GM23338 (cell line): ENCODE measurements around the gene KATNIP. TPM values are rescaled to one million over a fixed set of nuclear protein-coding genes. Genes with fewer than 3 reads are reported as not detected.

ENCODE experiments used
- ATAC-seq: fragments of 200-7000 bp; cut with Tn5 transposase; 3 replicates; pipeline ENCODE4 v1.9.1; 2020
- DNase-seq: peaks from one replicate; pipeline ENCODE4 v3.0.0-alpha.2; 2015; ENCODE audit warnings: low spot score
- H2AFZ ChIP-seq: fragments of 200-600 bp; sonication (generic); 2 replicates; pipeline ENCODE4 v1.8.0; 2016; ENCODE audit warnings: antibody characterized with exemption, mild to moderate bottlenecking, moderate library complexity
- H3F3A ChIP-seq: fragments of 200-600 bp; sonication (generic); replicated peaks from 2 replicates; pipeline ENCODE4 v1.8.0; 2017; ENCODE audit warnings: antibody characterized with exemption, mixed run types, low read depth
- H3K27ac ChIP-seq: fragments of 200-600 bp; sonication (generic); 2 replicates; pipeline ENCODE4 v1.6.1; 2016; ENCODE audit warnings: low read depth
- H3K27me3 ChIP-seq: fragments of 200-600 bp; sonication (generic); 2 replicates; pipeline ENCODE4 v1.8.0; 2016; ENCODE audit warnings: mild to moderate bottlenecking, mixed run types, moderate library complexity; ENCODE audit not compliant: insufficient read depth
- H3K36me3 ChIP-seq: fragments of 200-600 bp; sonication (generic); 2 replicates; pipeline ENCODE4 v1.8.0; 2016; ENCODE audit warnings: mild to moderate bottlenecking; ENCODE audit not compliant: insufficient read depth
- H3K4me1 ChIP-seq: fragments of 200-600 bp; sonication (generic); 2 replicates; pipeline ENCODE4 v1.8.0; 2016; ENCODE audit warnings: mild to moderate bottlenecking, moderate library complexity; ENCODE audit not compliant: insufficient read depth
- H3K4me2 ChIP-seq: fragments of 200-600 bp; sonication (generic); 2 replicates; pipeline ENCODE4 v1.7.1; 2017; ENCODE audit warnings: mixed run types
- H3K4me3 ChIP-seq: fragments of 200-600 bp; sonication (generic); 2 replicates; pipeline ENCODE4 v1.6.1; 2016; ENCODE audit warnings: mixed run types
- H3K79me2 ChIP-seq: fragments of 200-600 bp; sonication (generic); replicated peaks from 2 replicates; pipeline ENCODE4 v1.8.0; 2017; ENCODE audit warnings: mild to moderate bottlenecking; ENCODE audit not compliant: insufficient read depth
- H3K9me2 ChIP-seq: fragments of 200-600 bp; sonication (generic); 2 replicates; pipeline ENCODE4 v1.8.0; 2017; ENCODE audit not compliant: insufficient read depth
- H4K20me1 ChIP-seq: fragments of 200-600 bp; sonication (generic); replicated peaks from 2 replicates; pipeline ENCODE4 v1.8.0; 2017; ENCODE audit warnings: mild to moderate bottlenecking; ENCODE audit not compliant: insufficient read depth
- H3K27ac Mint-ChIP-seq: 2 replicates; pipeline ENCODE4 v1.8.0; 2020; ENCODE audit warnings: inconsistent platforms, mild to moderate bottlenecking, moderate library complexity, mixed read lengths
- H3K27me3 Mint-ChIP-seq: 3 replicates; pipeline ENCODE4 v1.8.0; 2022; ENCODE audit warnings: low read depth, mild to moderate bottlenecking, moderate library complexity, mixed read lengths, inconsistent platforms; ENCODE audit not compliant: insufficient read depth, poor library complexity
- H3K36me3 Mint-ChIP-seq: 3 replicates; pipeline ENCODE4 v1.8.0; 2021; ENCODE audit warnings: low read depth, mild to moderate bottlenecking, inconsistent platforms, moderate library complexity, mixed read lengths
- H3K4me1 Mint-ChIP-seq: 3 replicates; pipeline ENCODE4 v1.8.0; 2020; ENCODE audit warnings: mild to moderate bottlenecking, inconsistent platforms, mixed read lengths
- H3K4me3 Mint-ChIP-seq: 3 replicates; pipeline ENCODE4 v1.8.0; 2021; ENCODE audit warnings: moderate library complexity, mild to moderate bottlenecking, inconsistent platforms, mixed read lengths
- H3K9me3 Mint-ChIP-seq: 3 replicates; pipeline ENCODE4 v1.8.0; 2020; ENCODE audit warnings: moderate library complexity, mild to moderate bottlenecking, inconsistent platforms, mixed read lengths
- CREB1 ChIP-seq: fragments of 250-450 bp; sonication (Bioruptor Pico); IDR thresholded peaks from 2 replicates; pipeline ENCODE4 v1.5.0; 2020; ENCODE audit warnings: low read depth, mild to moderate bottlenecking, moderate library complexity
- CTCF ChIP-seq, 2 experiments: fragments of 200-600 bp in 1 of 2; sonication (generic) in 1 of 2; conservative IDR thresholded peaks; 2 replicates each; pipeline versions ENCODE4 v1.5.1 to v1.6.1; 2016 to 2017; ENCODE audit warnings: antibody characterized with exemption in 2 of 2, low read depth in 2 of 2, mild to moderate bottlenecking in 2 of 2, moderate library complexity in 1 of 2
- EZH2phosphoT487 ChIP-seq: fragments of 200-600 bp; sonication (generic); IDR thresholded peaks from one replicate; pipeline ENCODE4 v1.8.1; 2018; ENCODE audit warnings: antibody characterized with exemption; ENCODE audit not compliant: unreplicated experiment
- JUNB ChIP-seq: IDR thresholded peaks from one replicate; pipeline ENCODE4 v1.6.1; 2016; ENCODE audit warnings: antibody characterized with exemption; ENCODE audit not compliant: unreplicated experiment
- NANOG ChIP-seq: IDR thresholded peaks from 2 replicates; pipeline ENCODE4 v1.6.1; 2016; ENCODE audit warnings: antibody characterized with exemption, borderline replicate concordance
- REST ChIP-seq: IDR thresholded peaks from one replicate; pipeline ENCODE4 v1.6.1; 2018; ENCODE audit warnings: antibody characterized with exemption; ENCODE audit not compliant: unreplicated experiment
- STAT1 ChIP-seq: IDR thresholded peaks from one replicate; pipeline ENCODE4 v1.6.1; 2016; ENCODE audit warnings: antibody characterized with exemption; ENCODE audit not compliant: unreplicated experiment
- ZNF114 ChIP-seq: fragments of 250-450 bp; sonication (Bioruptor Pico); IDR thresholded peaks from 2 replicates; pipeline ENCODE4 v1.5.0; 2020; ENCODE audit warnings: mild to moderate bottlenecking, moderate library complexity
- ZNF462 ChIP-seq: fragments of 250-450 bp; sonication (Bioruptor Pico); IDR thresholded peaks from 2 replicates; pipeline ENCODE4 v1.5.0; 2020; ENCODE audit warnings: mild to moderate bottlenecking, moderate library complexity
- polyA plus RNA-seq: library from polyadenylated mRNA; unstranded; fragments of >200 nt; fragmentation: Nextera tagmentation; extraction: Ambion mirVana; gene quantifications from 2 replicates; pipeline ENCODE4 v1.2.1, GENCODE V29; 2016
- total RNA-seq: library from RNA; depleted of rRNA; stranded (reverse); fragments of >200 nt; shearing (Covaris generic); gene quantifications from 2 replicates; pipeline ENCODE4 v1.2.3, GENCODE V29; 2014

Gene KATNIP
- total and polyA plus RNA-seq, 2 experiments from 2014 or later, result 7.0 to 11.8 TPM

GRCh38 chr16:27547851-27548250 lies 2.1 kb upstream of the KATNIP start:
- H3K27ac ChIP-seq, result no peak overlapping the region
- TF ChIP-seq JUNB (no peak), CTCF (conservative IDR thresholded peaks at IDR 0.05; ENCODE audit: low read depth in 2 of 2) (no peak), EZH2phosphoT487 (no peak), ZNF462 (no peak)
- Mint-ChIP-seq H3K27me3 (peaks cover 5% of the 10 kb centered on the region), H3K4me1 (peaks cover 8% of the 10 kb centered on the region; the same call in 2 of the 3 replicates), H3K4me3 (no peak overlapping the region), H3K36me3 (peaks cover 28% of the 10 kb centered on the region), H3K27ac (no peak overlapping the region), H3K9me3 (no peaks in the 10 kb centered on the region; the same call in 2 of the 3 replicates)
- ATAC-seq (no peak), DNase-seq (no peak)
- H3F3A ChIP-seq, result no peaks in the 10 kb centered on the region
- H4K20me1 ChIP-seq, result peaks cover 35% of the 10 kb centered on the region
- no peaks in the 10 kb centered on the region for H3K9me2 ChIP-seq
- H3K79me2 ChIP-seq, result peaks cover 59% of the 10 kb centered on the region
- H3K4me2 ChIP-seq, result no peak overlapping the region
- no peak overlapping the region for H3K4me3 ChIP-seq
- peaks cover 8% of the 10 kb centered on the region for H3K4me1 ChIP-seq
- H3K27me3 ChIP-seq, result no peaks in the 10 kb centered on the region
- H3K36me3 ChIP-seq, result peaks cover 11% of the 10 kb centered on the region
- no peak overlapping the region for H2AFZ ChIP-seq

- H3F3A ChIP-seq, result no peaks in the 10 kb centered on the region
- H3K36me3 ChIP-seq, result no peaks in the 10 kb centered on the region
- no peak overlapping the region for H3K27ac ChIP-seq
- peak; percentile 72 for ATAC-seq
- no peaks in the 10 kb centered on the region for H3K9me2 ChIP-seq
- no peaks in the 10 kb centered on the region; the same call in 2 of the 3 replicates for H3K9me3 Mint-ChIP-seq
- H3K27me3 ChIP-seq, result no peaks in the 10 kb centered on the region
- peaks cover 8% of the 10 kb centered on the region for H3K4me1 ChIP-seq
- H3K4me1 Mint-ChIP-seq, result peaks cover 8% of the 10 kb centered on the region; the same call in 2 of the 3 replicates
- H3K27ac Mint-ChIP-seq, result peak overlapping the region; percentile 89
- H2AFZ ChIP-seq, result no peak overlapping the region
- H3K36me3 Mint-ChIP-seq, result peaks cover 14% of the 10 kb centered on the region
- peak; percentile 43 for DNase-seq
- H3K4me3 Mint-ChIP-seq, result peak overlapping the region; percentile 100
- H3K79me2 ChIP-seq, result peaks cover 59% of the 10 kb centered on the region
- H3K27me3 Mint-ChIP-seq, result peaks cover 5% of the 10 kb centered on the region
- H3K4me2 ChIP-seq, result peak overlapping the region; percentile 96
- H3K4me3 ChIP-seq, result peak overlapping the region; percentile 91
- peaks cover 35% of the 10 kb centered on the region for H4K20me1 ChIP-seq
- no peak for TF ChIP-seq ZNF114
- no peak for TF ChIP-seq CREB1 (CRISPR knock-in tag)
- no peak for TF ChIP-seq STAT1
- no peak for TF ChIP-seq NANOG
- TF ChIP-seq EZH2phosphoT487, result no peak
- no peak for TF ChIP-seq REST
Measured at GRCh38 chr16:27549464-27549745, 539 bp upstream of the KATNIP start.
